ENCODE measurements around the gene CST9L. TPM values are rescaled to one million over a fixed set of nuclear protein-coding genes. Genes with fewer than 3 reads are reported as not detected.

Gene CST9L
- total RNA-seq, 1 donor from 2014 or later = not detected

GRCh38 chr20:23534801-23535593 lies 33.3 kb downstream of the CST9L start:
- no peak overlapping the region for H3K27ac ChIP-seq (ENCODE audit: low read depth, low read length)
- peaks cover 0 to 4% (median 0%) of the 10 kb centered on the region in 3 donors for H3K27me3 ChIP-seq (ENCODE audit: control insufficient read depth in 3 of 3, insufficient read depth in 3 of 3, low read length in 3 of 3)
- H3K9me3 ChIP-seq (ENCODE audit: control insufficient read depth in 3 of 3, low read length in 3 of 3) = no peaks in the 10 kb centered on the region
- H3K36me3 ChIP-seq (ENCODE audit: control insufficient read depth in 3 of 3, insufficient read depth in 3 of 3, low read length in 3 of 3) = no peaks in the 10 kb centered on the region
- no peak overlapping the region for H3K4me3 ChIP-seq (ENCODE audit: low read length in 3 of 3)
- H3K4me1 ChIP-seq (ENCODE audit: control insufficient read depth in 3 of 3, insufficient read depth in 3 of 3, low read length in 3 of 3) = no peaks in the 10 kb centered on the region
- no peak overlapping the region for H3K9ac ChIP-seq (ENCODE audit: low read depth in 1 of 3, low read length in 3 of 3)

GRCh38 chr20:23533161-23533560 lies 35.1 kb downstream of the CST9L start:
- Histone ChIP-seq H3K9me3 (ENCODE audit: control insufficient read depth in 3 of 3, low read length in 3 of 3) (no peaks in the 10 kb centered on the region), H3K36me3 (ENCODE audit: control insufficient read depth in 3 of 3, insufficient read depth in 3 of 3, low read length in 3 of 3) (no peaks in the 10 kb centered on the region), H3K27me3 (ENCODE audit: control insufficient read depth in 3 of 3, insufficient read depth in 3 of 3, low read length in 3 of 3) (no peaks in the 10 kb centered on the region), H3K9ac (ENCODE audit: low read depth in 1 of 3, low read length in 3 of 3) (no peak overlapping the region), H3K27ac (ENCODE audit: low read depth, low read length) (no peak overlapping the region), H3K4me3 (ENCODE audit: low read length in 3 of 3) (no peak overlapping the region), H3K4me1 (ENCODE audit: control insufficient read depth in 3 of 3, insufficient read depth in 3 of 3, low read length in 3 of 3) (no peaks in the 10 kb centered on the region)

- no peak overlapping the region for H3K9ac ChIP-seq (ENCODE audit: low read depth in 1 of 3, low read length in 3 of 3)
- H3K27me3 ChIP-seq (ENCODE audit: control insufficient read depth in 3 of 3, insufficient read depth in 3 of 3, low read length in 3 of 3) = no peaks in the 10 kb centered on the region
- no peak overlapping the region for H3K4me3 ChIP-seq (ENCODE audit: low read length in 3 of 3)
- H3K4me1 ChIP-seq (ENCODE audit: control insufficient read depth in 3 of 3, insufficient read depth in 3 of 3, low read length in 3 of 3) = no peaks in the 10 kb centered on the region
- H3K36me3 ChIP-seq (ENCODE audit: control insufficient read depth in 3 of 3, insufficient read depth in 3 of 3, low read length in 3 of 3) = no peaks in the 10 kb centered on the region
- H3K9me3 ChIP-seq (ENCODE audit: control insufficient read depth in 3 of 3, low read length in 3 of 3) = no peaks in the 10 kb centered on the region
- H3K27ac ChIP-seq (ENCODE audit: low read depth, low read length) = no peak overlapping the region
Measured at GRCh38 chr20:23532533-23532932, 35.8 kb downstream of the CST9L start.

- Histone ChIP-seq H3K27me3 (ENCODE audit: control insufficient read depth in 3 of 3, insufficient read depth in 3 of 3, low read length in 3 of 3) (no peaks in the 10 kb centered on the region), H3K9ac (ENCODE audit: low read depth in 1 of 3, low read length in 3 of 3) (no peak overlapping the region), H3K4me1 (ENCODE audit: control insufficient read depth in 3 of 3, insufficient read depth in 3 of 3, low read length in 3 of 3) (no peaks in the 10 kb centered on the region), H3K27ac (ENCODE audit: low read depth, low read length) (no peak overlapping the region), H3K9me3 (ENCODE audit: control insufficient read depth in 3 of 3, low read length in 3 of 3) (no peaks in the 10 kb centered on the region), H3K4me3 (ENCODE audit: low read length in 3 of 3) (no peak overlapping the region), H3K36me3 (ENCODE audit: control insufficient read depth in 3 of 3, insufficient read depth in 3 of 3, low read length in 3 of 3) (no peaks in the 10 kb centered on the region)
Measured at GRCh38 chr20:23530937-23531567, 37.2 kb downstream of the CST9L start.

GRCh38 chr20:23528867-23529431 lies 39.3 kb downstream of the CST9L start:
- Histone ChIP-seq H3K9ac (ENCODE audit: low read depth in 1 of 3, low read length in 3 of 3) (no peak overlapping the region), H3K9me3 (ENCODE audit: control insufficient read depth in 3 of 3, low read length in 3 of 3) (no peaks in the 10 kb centered on the region), H3K4me3 (ENCODE audit: low read length in 3 of 3) (no peak overlapping the region), H3K27me3 (ENCODE audit: control insufficient read depth in 3 of 3, insufficient read depth in 3 of 3, low read length in 3 of 3) (no peaks in the 10 kb centered on the region), H3K4me1 (ENCODE audit: control insufficient read depth in 3 of 3, insufficient read depth in 3 of 3, low read length in 3 of 3) (no peaks in the 10 kb centered on the region), H3K36me3 (ENCODE audit: control insufficient read depth in 3 of 3, insufficient read depth in 3 of 3, low read length in 3 of 3) (no peaks in the 10 kb centered on the region), H3K27ac (ENCODE audit: low read depth, low read length) (no peak overlapping the region)

DNA sequence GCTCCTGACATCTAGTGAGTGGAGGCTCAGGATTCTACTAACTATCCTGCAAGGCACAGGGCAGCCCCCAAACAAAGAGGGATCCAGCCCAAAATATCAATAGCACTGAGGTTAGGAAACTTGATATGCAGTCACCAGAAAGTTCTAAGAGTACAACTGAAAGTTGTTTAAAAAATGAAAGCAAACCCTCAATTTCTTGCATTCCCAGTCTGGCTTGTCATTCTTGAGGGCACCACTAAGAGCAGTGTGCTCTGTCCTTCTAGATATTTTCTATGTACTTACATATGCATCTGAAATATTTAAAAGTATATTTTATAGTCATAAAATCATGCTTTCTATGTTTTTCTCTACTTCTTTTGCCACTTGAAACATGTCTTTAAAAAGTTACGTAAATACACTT lies 41.4 kb downstream of the CST9L start:
- H3K4me3 ChIP-seq (ENCODE audit: low read length in 3 of 3) = no peak overlapping the region
- H3K9me3 ChIP-seq (ENCODE audit: control insufficient read depth in 3 of 3, low read length in 3 of 3) = no peaks in the 10 kb centered on the region
- H3K27me3 ChIP-seq (ENCODE audit: control insufficient read depth in 3 of 3, insufficient read depth in 3 of 3, low read length in 3 of 3) = no peaks in the 10 kb centered on the region
- no peaks in the 10 kb centered on the region for H3K36me3 ChIP-seq (ENCODE audit: control insufficient read depth in 3 of 3, insufficient read depth in 3 of 3, low read length in 3 of 3)
- no peak overlapping the region for H3K9ac ChIP-seq (ENCODE audit: low read depth in 1 of 3, low read length in 3 of 3)
- no peak overlapping the region for H3K27ac ChIP-seq (ENCODE audit: low read depth, low read length)
- H3K4me1 ChIP-seq (ENCODE audit: control insufficient read depth in 3 of 3, insufficient read depth in 3 of 3, low read length in 3 of 3) = no peaks in the 10 kb centered on the region

DNA sequence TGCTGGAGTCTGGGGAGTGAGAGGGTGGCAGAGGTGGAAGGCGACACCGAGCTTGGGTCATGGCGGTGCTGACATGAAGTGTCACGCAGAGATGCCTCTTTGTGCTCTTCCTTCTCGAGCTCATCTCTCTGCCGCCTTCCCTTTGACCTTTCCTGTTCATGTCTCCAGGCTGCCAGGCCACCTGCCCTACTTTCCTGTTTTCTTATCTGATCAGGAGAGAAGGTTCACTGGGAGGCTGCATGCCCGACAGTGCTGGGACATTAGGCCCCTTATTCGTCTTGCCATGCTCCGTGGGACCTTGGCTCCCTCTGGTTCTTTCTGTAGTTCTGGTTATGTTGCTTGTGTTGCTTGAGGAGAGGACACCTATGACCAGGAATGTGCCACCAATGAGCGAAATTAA lies 44.1 kb downstream of the CST9L start:
- Histone ChIP-seq H3K4me1 (ENCODE audit: control insufficient read depth in 3 of 3, insufficient read depth in 3 of 3, low read length in 3 of 3) (no peaks in the 10 kb centered on the region), H3K36me3 (ENCODE audit: control insufficient read depth in 3 of 3, insufficient read depth in 3 of 3, low read length in 3 of 3) (no peaks in the 10 kb centered on the region), H3K9me3 (ENCODE audit: control insufficient read depth in 3 of 3, low read length in 3 of 3) (no peaks in the 10 kb centered on the region), H3K9ac (ENCODE audit: low read depth in 1 of 3, low read length in 3 of 3) (no peak overlapping the region), H3K27ac (ENCODE audit: low read depth, low read length) (no peak overlapping the region), H3K27me3 (ENCODE audit: control insufficient read depth in 3 of 3, insufficient read depth in 3 of 3, low read length in 3 of 3) (peaks cover 0 to 3% (median 0%) of the 10 kb centered on the region in 3 donors), H3K4me3 (ENCODE audit: low read length in 3 of 3) (no peak overlapping the region)

- H3K27ac ChIP-seq (ENCODE audit: low read depth, low read length) = no peak overlapping the region
- H3K9ac ChIP-seq (ENCODE audit: low read depth in 1 of 3, low read length in 3 of 3) = no peak overlapping the region
- H3K27me3 ChIP-seq (ENCODE audit: control insufficient read depth in 3 of 3, insufficient read depth in 3 of 3, low read length in 3 of 3) = peaks cover 0 to 3% (median 2%) of the 10 kb centered on the region in 3 donors
- H3K36me3 ChIP-seq (ENCODE audit: control insufficient read depth in 3 of 3, insufficient read depth in 3 of 3, low read length in 3 of 3) = no peaks in the 10 kb centered on the region
- no peaks in the 10 kb centered on the region for H3K9me3 ChIP-seq (ENCODE audit: control insufficient read depth in 3 of 3, low read length in 3 of 3)
- no peaks in the 10 kb centered on the region for H3K4me1 ChIP-seq (ENCODE audit: control insufficient read depth in 3 of 3, insufficient read depth in 3 of 3, low read length in 3 of 3)
- no peak overlapping the region for H3K4me3 ChIP-seq (ENCODE audit: low read length in 3 of 3)
Measured at GRCh38 chr20:23520185-23520584, 48.1 kb downstream of the CST9L start.

DNA sequence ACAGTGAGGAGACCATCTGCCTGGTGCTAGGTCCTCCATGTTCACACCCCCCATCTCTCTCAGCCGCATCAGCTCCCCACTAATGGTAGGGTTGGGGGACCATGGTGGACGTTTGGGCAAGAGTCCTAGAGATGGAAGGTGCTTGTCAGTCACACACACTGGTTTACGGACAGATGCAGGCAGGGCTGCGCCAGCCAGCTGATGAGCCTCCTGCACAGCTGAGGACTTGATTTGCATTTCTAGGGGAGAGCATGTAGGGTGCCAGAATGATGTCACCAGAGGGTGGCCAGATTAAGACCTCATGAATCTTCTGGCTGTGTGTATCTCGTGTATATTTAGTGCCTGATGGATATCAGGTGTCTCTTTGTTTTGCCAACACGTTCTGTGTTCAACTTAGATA lies 48.7 kb downstream of the CST9L start:
- no peaks in the 10 kb centered on the region for H3K36me3 ChIP-seq (ENCODE audit: control insufficient read depth in 3 of 3, insufficient read depth in 3 of 3, low read length in 3 of 3)
- no peaks in the 10 kb centered on the region for H3K9me3 ChIP-seq (ENCODE audit: control insufficient read depth in 3 of 3, low read length in 3 of 3)
- no peak overlapping the region for H3K27ac ChIP-seq (ENCODE audit: low read depth, low read length)
- H3K4me3 ChIP-seq (ENCODE audit: low read length in 3 of 3) = no peak overlapping the region
- no peaks in the 10 kb centered on the region for H3K4me1 ChIP-seq (ENCODE audit: control insufficient read depth in 3 of 3, insufficient read depth in 3 of 3, low read length in 3 of 3)
- H3K27me3 ChIP-seq (ENCODE audit: control insufficient read depth in 3 of 3, insufficient read depth in 3 of 3, low read length in 3 of 3) = peaks cover 0 to 3% (median 2%) of the 10 kb centered on the region in 3 donors
- no peak overlapping the region for H3K9ac ChIP-seq (ENCODE audit: low read depth in 1 of 3, low read length in 3 of 3)

DNA sequence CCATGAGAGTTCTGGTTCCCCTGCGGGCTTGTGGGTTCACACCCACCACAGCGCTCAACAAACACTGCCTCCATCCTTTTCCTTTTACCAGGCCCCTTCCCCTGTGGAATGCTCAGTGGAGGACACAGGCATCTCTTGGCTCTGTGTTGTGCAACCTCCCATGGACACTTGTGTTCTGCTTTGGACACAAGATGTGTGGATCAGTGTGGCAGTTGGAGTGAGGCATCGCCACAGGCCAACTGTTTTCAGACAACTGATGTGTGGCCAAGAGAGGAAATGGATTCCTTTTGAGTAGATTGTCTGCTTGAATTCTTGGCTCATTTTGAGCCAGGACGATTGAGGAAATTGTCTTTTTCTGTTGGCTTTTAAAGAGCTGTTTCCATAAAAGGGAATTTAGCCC lies 50.6 kb downstream of the CST9L start:
- no peaks in the 10 kb centered on the region for H3K9me3 ChIP-seq (ENCODE audit: control insufficient read depth in 3 of 3, low read length in 3 of 3)
- H3K4me1 ChIP-seq (ENCODE audit: control insufficient read depth in 3 of 3, insufficient read depth in 3 of 3, low read length in 3 of 3) = no peaks in the 10 kb centered on the region
- no peaks in the 10 kb centered on the region for H3K36me3 ChIP-seq (ENCODE audit: control insufficient read depth in 3 of 3, insufficient read depth in 3 of 3, low read length in 3 of 3)
- H3K4me3 ChIP-seq (ENCODE audit: low read length in 3 of 3) = no peak overlapping the region
- no peak overlapping the region for H3K27ac ChIP-seq (ENCODE audit: low read depth, low read length)
- no peak overlapping the region for H3K9ac ChIP-seq (ENCODE audit: low read depth in 1 of 3, low read length in 3 of 3)
- H3K27me3 ChIP-seq (ENCODE audit: control insufficient read depth in 3 of 3, insufficient read depth in 3 of 3, low read length in 3 of 3) = peaks cover 0 to 3% (median 2%) of the 10 kb centered on the region in 3 donors
